ENCODE measurements around the gene TCERG1L. TPM values are rescaled to one million over a fixed set of nuclear protein-coding genes. Genes with fewer than 3 reads are reported as not detected.

The TCERG1L gene
- total RNA-seq, 1 experiment from 2014 or later, result not detected

DNA sequence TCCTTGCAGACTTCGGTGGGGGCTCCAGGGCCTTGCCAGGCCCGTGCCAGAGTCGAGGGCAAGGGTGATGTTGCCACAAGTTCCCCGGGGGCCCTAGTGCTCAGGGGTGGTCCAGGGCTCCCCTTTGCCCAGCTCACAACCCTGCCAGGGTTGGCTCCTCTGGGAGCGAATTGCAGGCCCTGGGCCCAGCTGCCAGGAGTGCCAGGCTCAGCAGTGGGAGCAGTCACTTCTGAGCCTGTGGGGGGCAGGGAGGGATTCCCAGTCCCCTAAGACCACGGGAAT, 43.8 kb downstream of the TCERG1L start:
- H3K27ac ChIP-seq, result no peak overlapping the region
- BruUV-seq (replicated peaks), result no TSS peak
- no peaks in the 10 kb centered on the region for H3K79me2 ChIP-seq (ENCODE audit: low read depth)
- H4K20me1 ChIP-seq (ENCODE audit: insufficient read depth), result no peaks in the 10 kb centered on the region
- H3K9me3 ChIP-seq (ENCODE audit: insufficient read depth, low read depth), result no peaks in the 10 kb centered on the region
- H2AFZ ChIP-seq, result no peak overlapping the region
- H3F3A ChIP-seq (ENCODE audit: insufficient read depth, low read depth), result no peaks in the 10 kb centered on the region
- intact Hi-C loops (cut with micrococcal nuclease; ENCODE audit: unreplicated experiment), result no loop called here
- H3K27me3 ChIP-seq (ENCODE audit: insufficient read depth, low read depth), result peaks cover 68% of the 10 kb centered on the region
- TF ChIP-seq, protein P1, sequence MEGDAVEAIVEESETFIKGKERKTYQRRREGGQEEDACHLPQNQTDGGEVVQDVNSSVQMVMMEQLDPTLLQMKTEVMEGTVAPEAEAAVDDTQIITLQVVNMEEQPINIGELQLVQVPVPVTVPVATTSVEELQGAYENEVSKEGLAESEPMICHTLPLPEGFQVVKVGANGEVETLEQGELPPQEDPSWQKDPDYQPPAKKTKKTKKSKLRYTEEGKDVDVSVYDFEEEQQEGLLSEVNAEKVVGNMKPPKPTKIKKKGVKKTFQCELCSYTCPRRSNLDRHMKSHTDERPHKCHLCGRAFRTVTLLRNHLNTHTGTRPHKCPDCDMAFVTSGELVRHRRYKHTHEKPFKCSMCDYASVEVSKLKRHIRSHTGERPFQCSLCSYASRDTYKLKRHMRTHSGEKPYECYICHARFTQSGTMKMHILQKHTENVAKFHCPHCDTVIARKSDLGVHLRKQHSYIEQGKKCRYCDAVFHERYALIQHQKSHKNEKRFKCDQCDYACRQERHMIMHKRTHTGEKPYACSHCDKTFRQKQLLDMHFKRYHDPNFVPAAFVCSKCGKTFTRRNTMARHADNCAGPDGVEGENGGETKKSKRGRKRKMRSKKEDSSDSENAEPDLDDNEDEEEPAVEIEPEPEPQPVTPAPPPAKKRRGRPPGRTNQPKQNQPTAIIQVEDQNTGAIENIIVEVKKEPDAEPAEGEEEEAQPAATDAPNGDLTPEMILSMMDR (conservative IDR thresholded peaks at IDR 0.05), result no peak
- no peak for TF ChIP-seq EZH2 (IDR thresholded peaks at IDR 0.05; ENCODE audit: low read depth)
- H3K4me2 ChIP-seq, result no peak overlapping the region
- DNase-seq, result no peak
- POLR2A ChIA-PET (ENCODE audit: unreplicated experiment), result no interaction called here
- H3K4me1 ChIP-seq (replicated peaks; ENCODE audit: insufficient read depth), result no peaks in the 10 kb centered on the region
- H3K36me3 ChIP-seq (ENCODE audit: low read depth), result no peaks in the 10 kb centered on the region
- no peaks in the 10 kb centered on the region for H3K9me2 ChIP-seq (ENCODE audit: insufficient read depth)
- no peak overlapping the region for H3K4me3 ChIP-seq
- CTCF ChIA-PET, result no interaction called here

DNA sequence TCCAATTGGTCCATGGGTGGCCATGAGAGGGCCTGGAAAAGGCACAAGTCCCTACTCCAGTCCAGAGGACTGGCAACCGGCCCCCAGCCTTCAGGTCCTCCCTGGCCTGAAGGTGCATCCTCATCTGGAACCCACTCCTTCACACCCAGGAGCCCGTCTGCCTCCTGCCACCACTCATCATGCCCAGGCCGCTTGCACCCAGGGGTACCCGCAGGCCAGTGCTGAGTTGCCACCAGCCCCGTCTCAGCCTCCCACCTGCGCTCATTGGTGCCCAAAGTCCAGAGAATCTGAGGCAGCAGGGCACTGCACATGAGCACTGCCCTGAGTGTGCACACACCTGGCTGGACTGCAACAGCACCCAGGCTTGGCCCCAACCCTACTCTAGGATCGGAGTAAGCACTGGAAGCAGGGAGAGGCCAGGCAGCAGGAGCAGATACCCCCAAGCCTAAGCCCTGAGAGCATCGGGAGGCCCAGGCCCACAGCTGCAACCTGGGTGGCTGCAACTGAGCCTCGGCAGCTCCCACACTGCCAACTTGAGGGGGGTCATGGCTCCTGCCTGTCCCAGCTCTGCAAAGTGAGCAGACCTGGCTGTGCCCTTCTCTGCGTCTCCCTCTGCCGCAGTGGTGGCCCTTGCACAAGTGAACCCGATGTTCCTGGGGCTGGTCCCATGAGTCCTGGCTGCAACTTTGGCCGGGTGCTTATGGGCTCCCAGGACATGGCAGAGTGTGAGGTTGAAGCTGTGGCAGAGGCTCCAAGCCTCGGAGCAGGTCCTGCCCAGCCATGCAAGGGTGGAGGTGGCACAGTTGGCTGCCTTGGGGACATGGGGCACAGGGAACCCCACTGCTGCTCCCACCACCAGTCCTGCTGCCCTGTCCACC, 44.3 kb downstream of the TCERG1L start:
- no peaks in the 10 kb centered on the region for H3K36me3 ChIP-seq (ENCODE audit: low read depth)
- ChIA-PET POLR2A (ENCODE audit: unreplicated experiment) (no interaction called here), CTCF (no interaction called here)
- intact Hi-C loops (cut with micrococcal nuclease; ENCODE audit: unreplicated experiment), result no loop called here
- no peaks in the 10 kb centered on the region for H3K4me1 ChIP-seq (replicated peaks; ENCODE audit: insufficient read depth)
- no peaks in the 10 kb centered on the region for H4K20me1 ChIP-seq (ENCODE audit: insufficient read depth)
- DNase-seq, result no peak
- TF ChIP-seq, protein P1 (conservative IDR thresholded peaks at IDR 0.05), result no peak
- no peak for TF ChIP-seq EZH2 (IDR thresholded peaks at IDR 0.05; ENCODE audit: low read depth)
- no peak overlapping the region for H3K27ac ChIP-seq
- no peak overlapping the region for H2AFZ ChIP-seq
- H3K27me3 ChIP-seq (ENCODE audit: insufficient read depth, low read depth), result peaks cover 66% of the 10 kb centered on the region
- no peak overlapping the region for H3K4me3 ChIP-seq
- H3K4me2 ChIP-seq, result no peak overlapping the region
- H3K9me2 ChIP-seq (ENCODE audit: insufficient read depth), result no peaks in the 10 kb centered on the region
- H3K79me2 ChIP-seq (ENCODE audit: low read depth), result no peaks in the 10 kb centered on the region
- H3F3A ChIP-seq (ENCODE audit: insufficient read depth, low read depth), result no peaks in the 10 kb centered on the region
- no peaks in the 10 kb centered on the region for H3K9me3 ChIP-seq (ENCODE audit: insufficient read depth, low read depth)
- BruUV-seq (replicated peaks), result no TSS peak

DNA sequence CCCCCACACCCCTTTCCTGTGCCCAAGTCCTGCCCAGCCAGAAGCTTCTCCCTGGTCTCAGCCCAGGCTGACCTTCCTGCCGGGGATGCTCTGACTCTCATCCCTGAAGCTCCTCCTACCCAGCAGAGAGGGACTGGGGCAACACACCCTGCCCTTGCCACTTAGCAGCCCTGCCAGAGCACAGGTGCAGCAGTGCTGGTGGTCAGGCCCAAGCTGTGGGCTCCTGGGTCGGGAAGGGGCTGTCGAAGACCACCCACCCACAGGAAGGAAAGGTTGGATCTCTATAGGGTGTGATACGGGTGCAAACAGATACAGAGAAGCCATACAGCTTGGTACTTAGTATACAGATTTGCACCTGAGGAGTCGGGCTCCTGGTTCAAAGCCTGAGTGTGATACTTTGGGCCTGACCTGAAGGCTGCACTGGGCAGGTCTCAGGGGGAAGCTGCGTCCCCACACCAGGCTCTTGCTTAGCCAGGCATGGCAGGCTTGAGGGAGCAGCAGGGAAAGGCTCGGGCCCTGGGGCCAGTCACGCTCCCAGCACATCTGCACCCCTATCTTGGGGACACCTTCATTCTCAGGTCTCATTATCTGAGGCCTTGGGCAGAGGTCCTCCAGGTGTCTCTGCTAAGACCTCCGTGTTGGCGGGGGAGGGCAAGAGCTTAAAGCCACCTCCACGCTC, 47.3 kb downstream of the TCERG1L start:
- Histone ChIP-seq H3F3A (ENCODE audit: insufficient read depth, low read depth) (no peaks in the 10 kb centered on the region), H3K9me3 (ENCODE audit: insufficient read depth, low read depth) (no peaks in the 10 kb centered on the region), H3K27me3 (ENCODE audit: insufficient read depth, low read depth) (peaks cover 64% of the 10 kb centered on the region), H3K79me2 (ENCODE audit: low read depth) (no peaks in the 10 kb centered on the region), H3K27ac (no peak overlapping the region), H3K4me2 (no peak overlapping the region), H3K36me3 (ENCODE audit: low read depth) (no peaks in the 10 kb centered on the region), H3K4me3 (no peak overlapping the region), H3K9me2 (ENCODE audit: insufficient read depth) (no peaks in the 10 kb centered on the region), H2AFZ (no peak overlapping the region), H4K20me1 (ENCODE audit: insufficient read depth) (no peaks in the 10 kb centered on the region), H3K4me1 (replicated peaks; ENCODE audit: insufficient read depth) (no peaks in the 10 kb centered on the region)
- BruUV-seq (replicated peaks), result no TSS peak
- intact Hi-C loops (cut with micrococcal nuclease; ENCODE audit: unreplicated experiment), result no loop called here
- ChIA-PET CTCF (interaction anchor here (0.7 kb wide), 1 partner anchor 732 kb away, joined by 6 read pairs; no protein-coding TSS in a partner anchor), POLR2A (ENCODE audit: unreplicated experiment) (no interaction called here)
- DNase-seq, result no peak
- no peak for TF ChIP-seq EZH2 (IDR thresholded peaks at IDR 0.05; ENCODE audit: low read depth)
- TF ChIP-seq, protein P1 (conservative IDR thresholded peaks at IDR 0.05), result no peak

Data from PC-9 (cell line).